ENCODE measurements around the gene CDK9. TPM values are rescaled to one million over a fixed set of nuclear protein-coding genes. Genes with fewer than 3 reads are reported as not detected.

Gene CDK9
- 59.1 and 66.1 TPM in 2 replicates for total RNA-seq (2013; cell fraction: nucleolus; rRNA removed)
- 33.6 and 34.3 TPM in 2 replicates for total RNA-seq (2014; rRNA removed)
- total RNA-seq (2014; rRNA removed; fragmentation: Illumina TruSeq; extraction: Trizol): 24.5 and 25.2 TPM in 2 replicates
- total RNA-seq (2021): 86.3 and 92.6 TPM in 2 replicates
- 20.6 TPM for polyA plus RNA-seq (2011; ENCODE audit: low read depth)
- polyA plus RNA-seq (2011; rRNA removed): 30.3 and 46.5 TPM in 2 replicates
- polyA plus RNA-seq (2011; cell fraction: cytosol; rRNA removed): 51.1 and 55.6 TPM in 2 replicates
- polyA plus RNA-seq (2011; cell fraction: nucleus; rRNA removed): 219 and 246 TPM in 2 replicates
- polyA plus RNA-seq (2012): 44.8 and 52.0 TPM in 2 replicates
- 41.7 and 57.0 TPM in 2 replicates for polyA plus RNA-seq (2014; fragmentation: Illumina TruSeq; extraction: Trizol)
- polyA plus RNA-seq (2014; fragmentation: Nextera tagmentation; extraction: Ambion mirVana): 1 to 10 TPM; 7.3 to 9.6 TPM
- polyA plus RNA-seq (2014; rRNA removed): 56.7 and 59.9 TPM in 2 replicates
- polyA plus RNA-seq (2016; fragmentation: Nextera tagmentation; extraction: Ambion mirVana): 10 to 100 TPM; 80.9 to 85.5 TPM
- polyA minus RNA-seq (2011; rRNA and poly(A)+ RNA removed): 59.7 and 75.9 TPM in 2 replicates
- 26.9 TPM in 2 replicates for polyA minus RNA-seq (2011; cell fraction: cytosol; rRNA and poly(A)+ RNA removed)
- 35.4 and 52.2 TPM in 2 replicates for polyA minus RNA-seq (2011; cell fraction: nucleus; rRNA and poly(A)+ RNA removed)
- percentile 95 among the genes with signal in this experiment for Bru-seq, nascent RNA
- BruChase-seq, experiment 1, labeled RNA remaining after a 6-hour chase: percentile 91 among the genes with signal in this experiment
- BruChase-seq, experiment 2, labeled RNA remaining after a 2-hour chase: percentile 93 among the genes with signal in this experiment
- long read RNA-seq, experiment 1, transcript CDK9-201 (7 exons, 2,463 nt): major isoform, 18 of 23 reads
- long read RNA-seq, experiment 1, partial matches to known transcripts: 2 of 23 reads
- long read RNA-seq, experiment 1, other reads (novel, unspliced or antisense): 3 of 23 reads
- long read RNA-seq, experiment 2, transcript CDK9-201 (7 exons, 2,463 nt): major isoform, 5 of 11 reads
- long read RNA-seq, experiment 2, partial matches to known transcripts: 5 of 11 reads
- long read RNA-seq, experiment 2, other reads (novel, unspliced or antisense): 1 of 11 reads

- no peak for DNase-seq (ENCODE audit: low read depth, low spot score)
- ChIA-PET SMC1A (ENCODE audit: uncharacterized antibody, unreplicated experiment) (interaction anchor here (1.4 to 4.9 kb wide), 7 partner anchors 10 to 135 kb away, joined by 4 to 26 read pairs (median 9); partner anchors contain the start of gene TOR2A), CTCF (interaction anchor here (0.7 to 6.0 kb wide), 12 partner anchors 17 to 616 kb away, joined by 3 to 75 read pairs (median 4); partner anchors contain the start of genes ST6GALNAC4 and TOR2A), POLR2A (interaction anchor here (0.9 to 3.1 kb wide), 11 partner anchors 10 to 130 kb away, joined by 3 to 24 read pairs (median 6); partner anchors contain the start of genes FPGS, ST6GALNAC4, ST6GALNAC6 and TOR2A), RAD21 (ENCODE audit: unreplicated experiment) (interaction anchor here (0.8 to 5.1 kb wide), 12 partner anchors 10 to 135 kb away, joined by 3 to 61 read pairs (median 14); partner anchors contain the start of genes ST6GALNAC4 and TOR2A)
- Histone ChIP-seq H3K27ac (ENCODE audit: control insufficient read depth, insufficient read depth) (peak within 1 kb of the TSS; percentile 82), H3K4me2 (ENCODE audit: control insufficient read depth, insufficient read depth) (peak within 1 kb of the TSS; percentile 93), H3K79me2 (ENCODE audit: control insufficient read depth, insufficient read depth, low read length) (peaks cover 36% of the 10 kb centered on the region), H3K4me3 (peak within 1 kb of the TSS; percentile 85), H2AFZ (ENCODE audit: control insufficient read depth, low read depth, low read length) (peak within 1 kb of the TSS; percentile 84), H3K9ac (ENCODE audit: control insufficient read depth, insufficient read depth, low read length) (peak within 1 kb of the TSS; percentile 84), H4K20me1 (ENCODE audit: control insufficient read depth, insufficient read depth) (peaks cover 15% of the 10 kb centered on the region), H3K36me3 (ENCODE audit: control insufficient read depth in 2 of 2, insufficient read depth in 2 of 2, low read length in 1 of 2) (peaks cover 24 to 31% of the 10 kb centered on the region in 2 experiments), H3K27me3 (replicated peaks in 1 of 2; ENCODE audit: control insufficient read depth in 2 of 2, insufficient read depth in 2 of 2, low read length in 1 of 2) (no peaks in the 10 kb centered on the region), H3K4me1 (ENCODE audit: control insufficient read depth, insufficient read depth, low read length) (peaks cover 37% of the 10 kb centered on the region), H3K9me3 (replicated peaks; ENCODE audit: control insufficient read depth, insufficient read depth, low read length) (no peaks in the 10 kb centered on the region)
- intact Hi-C loops (cut with micrococcal nuclease; ENCODE audit: unreplicated experiment): loop anchor here (1.0 to 10.0 kb wide), 5 partner anchors 51 to 341 kb away; partner anchors contain the start of genes NAIF1, PTGES2, SLC25A25 and TOR2A
- FAIRE-seq: no peak
- in situ Hi-C loops (cut with MboI): no loop called here
- WGBS (ENCODE audit: insufficient coverage, insufficient replicate concordance, low lambda C conversion rate, missing lambda C conversion rate): under 1% methylated on average over 64 of the region's 75 CpGs
- BruUV-seq (replicated peaks): no TSS peak
- ATAC-seq: peak; percentile 70
- TF ChIP-seq FOXM1 (IDR thresholded peaks at IDR 0.05; ENCODE audit: low read depth, low read length) (no peak), ZNF384 (IDR thresholded peaks at IDR 0.05; ENCODE audit: borderline replicate concordance, low read depth, low read length) (no peak), GATAD2B (conservative IDR thresholded peaks at IDR 0.05; ENCODE audit: low read depth) (peak; percentile 86; the same call in 1 of the 2 replicates), SMARCA5 (IDR thresholded peaks at IDR 0.05) (peak; percentile 56), RBBP5 (conservative IDR thresholded peaks at IDR 0.05) (no peak), CUX1 (IDR thresholded peaks at IDR 0.05; ENCODE audit: insufficient replicate concordance, low read depth, low read length) (no peak), BHLHE40 (IDR thresholded peaks at IDR 0.05; ENCODE audit: borderline replicate concordance in 1 of 2, low read depth in 2 of 2, low read length in 1 of 2) (peak; percentile 19 to 58; a peak in 1 of 4 replicates), HSF1 (IDR thresholded peaks at IDR 0.05; ENCODE audit: low read depth, low read length) (no peak), YY1 (IDR thresholded peaks at IDR 0.05; ENCODE audit: low read depth, low read length) (peak; percentile 57), SPI1 (IDR thresholded peaks at IDR 0.05; ENCODE audit: borderline replicate concordance, insufficient read depth, low read depth, low read length) (peak; percentile 11; the same call in 1 of the 2 replicates)
These were observed at the start of gene CDK9 for GRCh38 chr9:127785933-127786772. Gene CDK9, plus strand, starts transcription at chr9:127786034. Its CDS starts 115 bp downstream, at chr9:127786149.
